GM13977 (cell line): ENCODE data around the gene NFX1.
"Not testable (repeated sequence)": the region's sequence is repeated elsewhere in the genome, so short reads cannot be mapped to it uniquely, and the experiment has no call there.

Experiments
- DNase-seq: peaks from one replicate; pipeline ENCODE4 v3.0.0; 2012; ENCODE audit warnings: low spot score
- CTCF ChIP-seq: IDR thresholded peaks from 2 replicates; pipeline ENCODE4 v1.5.1; 2012; ENCODE audit warnings: mild to moderate bottlenecking, control low read depth; ENCODE audit not compliant: insufficient read depth; ENCODE audit errors: extremely low read depth, missing control alignments
- in situ Hi-C: fragments of 300-500 bp; cut with MboI; formaldehyde crosslinking; loops from one replicate; pipeline ENCODE4 v1.12.0; 2022; ENCODE audit warnings: low sequenced_read_pairs, low pct_unique_long_range_greater_than_20kb, mixed read lengths, inconsistent platforms; ENCODE audit not compliant: unreplicated experiment

Gene NFX1

GRCh38 chr9:33346564-33346963 is 56.2 kb downstream of the NFX1 start:
- no peak for DNase-seq
- in situ Hi-C loops, result no loop called here
- TF ChIP-seq CTCF, result no peak

- in situ Hi-C loops, result no loop called here
- no peak for DNase-seq
- TF ChIP-seq CTCF, result no peak
These were observed 58.7 kb downstream of the NFX1 start for GRCh38 chr9:33348998-33349397.

GRCh38 chr9:33349743-33350142 is 59.4 kb downstream of the NFX1 start:
- DNase-seq, result no peak
- in situ Hi-C loops, result no loop called here
- no peak for TF ChIP-seq CTCF

- DNase-seq, result no peak
- in situ Hi-C loops, result no loop called here
- no peak for TF ChIP-seq CTCF
These were observed 60.0 kb downstream of the NFX1 start for GRCh38 chr9:33350310-33350709.

- in situ Hi-C loops, result no loop called here
- TF ChIP-seq CTCF, result no peak
- DNase-seq, result no peak
These were observed 61.2 kb downstream of the NFX1 start for GRCh38 chr9:33351547-33351946.

- no peak for TF ChIP-seq CTCF
- no peak for DNase-seq
- in situ Hi-C loops, result no loop called here
These were observed 64.4 kb downstream of the NFX1 start for GRCh38 chr9:33354651-33355211.

- in situ Hi-C loops, result no loop called here
- DNase-seq, result no peak
- no peak for TF ChIP-seq CTCF
These were observed 65.6 kb downstream of the NFX1 start for GRCh38 chr9:33355933-33356332.

- in situ Hi-C loops, DNase-seq: not testable (repeated sequence)
These were observed 68.3 kb downstream of the NFX1 start for GRCh38 chr9:33358641-33359040.
